ENCODE data around the gene FAM149A.

Gene FAM149A

DNA sequence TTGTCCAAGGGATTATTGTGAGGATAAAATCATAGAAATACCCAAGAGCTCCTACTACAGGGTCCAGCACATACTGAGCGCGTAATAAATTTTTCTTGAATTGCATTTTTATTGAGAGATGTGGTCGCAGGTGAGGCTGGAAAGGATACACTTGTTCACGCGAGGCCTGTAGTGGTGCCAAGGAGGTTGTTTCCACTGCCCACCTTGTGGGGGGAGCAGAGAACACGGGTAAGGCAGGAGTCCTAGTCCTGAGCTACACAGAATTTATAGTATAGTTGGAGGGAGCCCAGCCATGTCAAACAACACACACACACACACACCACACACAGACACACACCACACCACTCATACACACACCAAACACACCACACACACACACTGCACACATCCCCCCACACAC is 55.1 kb downstream of the FAM149A start:
- FAIRE-seq = no peak

DNA sequence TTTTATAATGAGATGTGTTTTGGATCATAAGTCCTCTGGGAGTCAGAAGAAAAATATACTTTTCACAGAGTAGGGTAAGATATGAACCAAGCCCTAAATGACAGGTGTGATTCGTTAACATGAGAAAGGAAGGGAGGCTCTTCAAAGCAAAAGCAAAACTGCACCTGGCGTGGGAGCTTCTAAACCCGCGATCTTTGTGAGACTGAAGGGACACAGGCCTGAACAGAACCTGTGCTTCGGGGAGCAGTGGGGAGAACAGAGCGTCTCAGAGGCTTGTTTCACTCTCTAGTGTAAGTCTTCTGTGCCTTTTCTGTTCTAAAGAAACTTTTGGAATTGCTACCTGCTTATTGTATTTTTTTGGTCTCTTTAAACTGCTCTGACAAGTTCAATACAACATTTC is 56.6 kb downstream of the FAM149A start:
- no peak for FAIRE-seq

GRCh38 chr4:186166852-186167512 is 62.5 kb downstream of the FAM149A start:
- FAIRE-seq = no peak

GRCh38 chr4:186167605-186168004 is 63.1 kb downstream of the FAM149A start:
- no peak for FAIRE-seq

GRCh38 chr4:186168750-186169149 is 64.2 kb downstream of the FAM149A start:
- FAIRE-seq = no peak

GRCh38 chr4:186169333-186169944 is 64.9 kb downstream of the FAM149A start:
- no peak for FAIRE-seq

DNA sequence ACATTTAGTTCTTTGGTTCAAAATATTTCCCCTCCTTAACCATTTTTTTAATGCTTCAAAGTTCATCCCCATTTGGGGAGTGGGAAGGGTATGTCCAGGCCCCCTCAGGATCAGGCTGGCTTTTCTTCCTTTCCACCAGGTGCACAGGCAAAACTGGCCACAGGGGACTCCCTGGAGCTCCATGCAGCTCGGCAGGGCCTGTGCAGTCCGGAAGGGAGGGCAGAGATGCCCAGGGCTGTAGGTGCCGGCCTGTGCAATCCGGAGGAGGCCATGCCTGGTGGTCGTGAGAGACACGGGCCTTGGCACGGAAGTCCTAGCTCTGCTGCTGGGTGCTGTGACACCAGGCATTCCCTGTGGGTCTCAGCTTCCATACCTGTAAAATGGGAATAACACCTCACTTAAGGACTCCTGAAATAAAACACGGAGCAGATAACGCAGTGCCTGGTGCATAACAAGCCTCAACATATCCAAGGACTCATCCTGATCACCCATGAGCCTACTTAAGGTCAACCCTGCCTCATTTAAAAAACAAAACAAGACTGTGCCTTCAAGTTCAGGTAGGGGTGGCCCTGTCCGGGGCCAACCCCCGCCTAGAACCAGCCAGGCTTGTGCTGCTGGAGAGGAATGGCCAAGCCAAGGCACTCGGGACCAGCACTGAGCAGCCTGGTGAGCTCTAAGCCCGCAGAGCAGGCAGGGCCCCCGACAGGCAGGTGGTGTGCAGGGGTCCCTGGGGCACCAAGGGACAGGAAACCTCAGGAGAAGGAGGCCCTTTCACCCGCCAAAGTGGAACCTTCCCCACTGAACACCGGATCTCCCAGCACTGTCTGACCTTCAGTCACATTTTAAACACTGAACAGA is 65.7 kb downstream of the FAM149A start:
- no peak for FAIRE-seq

GRCh38 chr4:186170966-186171365 is 66.5 kb downstream of the FAM149A start:
- FAIRE-seq = no peak

DNA sequence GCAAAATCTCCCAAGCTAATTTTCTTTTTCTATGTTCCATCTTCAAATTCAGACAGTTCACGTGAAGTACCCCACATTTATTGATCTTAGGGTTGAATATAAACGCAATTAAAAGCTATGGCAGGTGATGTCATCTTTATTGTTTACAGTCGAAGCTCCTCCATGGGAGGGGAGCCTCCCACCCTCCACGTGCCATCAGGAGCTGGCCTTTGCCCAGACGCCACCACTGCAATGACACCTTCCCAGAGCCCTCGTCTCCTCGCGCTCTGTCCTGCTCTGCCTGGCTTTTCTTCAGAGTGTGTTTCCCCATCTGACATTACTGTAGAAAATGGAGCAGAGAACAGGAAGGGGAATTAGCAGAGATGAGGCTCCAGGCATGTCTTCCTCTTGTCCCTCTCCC is 68.0 kb downstream of the FAM149A start:
- no peak for FAIRE-seq

DNA sequence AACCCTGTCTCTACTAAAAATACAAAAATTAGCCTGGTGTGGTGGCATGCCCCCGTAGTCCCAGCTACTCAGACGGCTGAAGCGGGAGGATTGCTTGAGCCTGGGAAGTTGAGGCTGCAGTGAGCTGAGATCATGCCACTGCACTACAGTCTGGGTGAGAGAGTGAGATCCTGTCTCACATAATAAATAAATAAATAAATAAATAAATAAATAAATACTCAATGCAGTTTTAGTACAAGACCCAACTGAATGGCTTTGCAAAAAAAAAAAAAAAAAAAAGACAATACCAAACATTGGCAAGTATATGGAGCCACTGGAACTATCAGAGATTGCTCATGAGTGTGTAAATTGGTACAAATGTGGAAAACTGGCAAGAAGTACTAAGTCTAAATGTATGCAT is 83.6 kb downstream of the FAM149A start:
- no peak for FAIRE-seq

- FAIRE-seq = no peak
Measured at GRCh38 chr4:186189656-186190055, 85.2 kb downstream of the FAM149A start.

DNA sequence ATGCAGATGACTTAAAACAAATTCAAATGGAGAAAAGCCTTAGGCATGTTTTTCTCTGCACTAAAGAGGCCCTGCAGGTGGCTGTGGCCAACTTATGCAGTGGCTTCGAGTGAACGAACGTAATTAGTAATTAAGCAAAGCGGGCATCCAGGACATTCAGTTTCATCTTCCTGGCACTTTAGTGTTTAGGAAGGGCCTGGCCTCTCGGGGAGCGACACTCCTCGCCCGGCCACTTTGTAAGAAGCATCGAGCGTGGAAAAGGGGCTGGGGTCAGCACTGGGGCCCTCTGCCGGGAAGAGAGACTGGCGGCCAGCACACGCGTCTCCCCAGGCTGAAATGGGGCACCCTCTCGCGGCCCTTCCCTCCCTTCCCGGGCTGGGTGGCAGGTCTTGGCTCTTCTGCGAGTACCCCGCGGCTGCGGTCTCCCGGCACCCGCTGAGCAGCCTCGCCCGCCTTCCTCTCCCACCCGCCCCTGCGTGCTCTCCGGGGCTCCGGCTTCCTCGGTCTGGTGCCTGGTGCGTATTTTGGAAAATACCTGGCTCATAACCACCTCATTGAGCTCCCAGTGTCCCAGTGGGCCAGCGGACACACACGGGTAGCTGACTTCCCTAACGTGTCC is 86.2 kb downstream of the FAM149A start:
- FAIRE-seq = no peak

DNA sequence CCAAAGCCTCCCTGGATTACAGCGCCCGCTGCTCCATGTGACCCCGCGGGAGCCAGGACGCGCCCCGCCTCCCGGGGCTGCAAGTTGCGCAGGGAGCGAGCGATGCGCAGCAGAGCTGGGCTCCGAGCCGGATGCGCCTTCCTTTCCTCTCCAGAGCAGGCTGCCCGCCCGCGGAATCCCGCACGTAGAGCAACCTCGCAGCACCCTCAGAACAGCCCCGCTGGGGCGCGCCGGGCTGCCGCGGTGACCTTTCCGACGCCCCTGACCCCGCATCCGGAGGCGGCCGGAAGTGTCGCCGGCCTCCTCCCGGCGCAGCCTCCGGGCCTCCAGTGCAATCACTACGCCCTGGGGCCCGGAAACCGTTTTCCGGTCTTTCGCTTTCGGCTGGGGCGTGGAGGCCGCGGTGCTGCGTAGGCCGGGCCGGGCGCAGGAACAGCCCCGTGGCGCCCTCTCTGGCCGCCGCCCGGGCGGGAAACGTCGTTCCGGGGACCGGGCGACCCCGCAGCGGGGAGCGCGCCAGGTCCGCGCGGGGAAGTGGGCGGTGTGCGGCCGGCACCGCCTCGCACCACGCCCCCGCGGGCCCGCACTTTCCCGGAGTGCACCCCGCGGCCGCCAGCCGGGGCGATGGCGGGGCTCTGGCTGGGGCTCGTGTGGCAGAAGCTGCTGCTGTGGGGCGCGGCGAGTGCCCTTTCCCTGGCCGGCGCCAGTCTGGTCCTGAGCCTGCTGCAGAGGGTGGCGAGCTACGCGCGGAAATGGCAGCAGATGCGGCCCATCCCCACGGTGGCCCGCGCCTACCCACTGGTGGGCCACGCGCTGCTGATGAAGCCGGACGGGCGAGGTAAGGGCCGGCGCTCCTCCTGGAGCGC is 86.9 kb downstream of the FAM149A start, which contains the start of gene CYP4V2:
TSS of gene CYP4V2 (plus strand) at position 368 of the 866 bp plus-strand sequence. CDS start at position 625, 257 bp downstream.
- FAIRE-seq = no peak

GRCh38 chr4:186192066-186192612 is 87.6 kb downstream of the FAM149A start:
- no peak for FAIRE-seq

- no peak for FAIRE-seq
Measured at GRCh38 chr4:186193851-186194250, 89.3 kb downstream of the FAM149A start.

- no peak for FAIRE-seq
Measured at GRCh38 chr4:186196063-186196462, 91.6 kb downstream of the FAM149A start.

DNA sequence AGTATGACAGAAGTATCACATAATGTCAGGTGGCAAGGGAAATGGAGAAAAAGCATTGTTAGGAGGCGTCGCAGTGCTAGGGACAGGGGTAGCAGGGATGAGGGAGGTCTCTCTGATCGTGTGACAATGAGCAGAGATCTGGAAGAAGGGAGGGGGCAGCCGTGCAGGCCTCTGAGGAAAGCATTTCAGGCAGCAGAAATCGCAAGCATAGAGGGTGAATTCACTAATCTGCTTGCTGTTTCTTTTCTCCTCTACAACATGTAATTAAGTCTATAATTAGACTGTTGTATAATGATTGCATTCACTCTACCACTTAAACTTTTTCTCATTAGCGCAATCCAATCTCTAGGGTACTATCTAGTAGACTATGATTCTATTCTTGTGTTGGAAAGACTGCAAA is 96.0 kb downstream of the FAM149A start:
- no peak for FAIRE-seq

DNA sequence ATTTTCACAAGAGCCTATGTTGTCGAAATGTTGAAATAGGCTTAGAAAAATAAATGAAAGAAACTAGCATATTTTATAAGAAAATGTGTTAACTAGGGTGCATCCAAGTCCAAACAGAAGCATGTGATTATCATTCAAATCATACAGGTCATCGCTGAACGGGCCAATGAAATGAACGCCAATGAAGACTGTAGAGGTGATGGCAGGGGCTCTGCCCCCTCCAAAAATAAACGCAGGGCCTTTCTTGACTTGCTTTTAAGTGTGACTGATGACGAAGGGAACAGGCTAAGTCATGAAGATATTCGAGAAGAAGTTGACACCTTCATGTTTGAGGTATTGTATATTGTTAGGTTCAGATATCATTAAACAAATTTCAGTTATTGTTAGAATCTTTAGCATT is 96.5 kb downstream of the FAM149A start:
- FAIRE-seq = no peak

- FAIRE-seq = no peak
Measured at GRCh38 chr4:186201535-186202230, 97.2 kb downstream of the FAM149A start.

GRCh38 chr4:186202490-186203140 is 98.1 kb downstream of the FAM149A start:
- FAIRE-seq = no peak

- no peak for FAIRE-seq
Measured at GRCh38 chr4:186203406-186203805, 98.9 kb downstream of the FAM149A start.
